ENCODE measurements around the gene NXF3. TPM values are rescaled to one million over a fixed set of nuclear protein-coding genes. Genes with fewer than 3 reads are reported as not detected.
"Not testable (repeated sequence)": the region's sequence is repeated elsewhere in the genome, so short reads cannot be mapped to it uniquely, and the experiment has no call there.

Gene NXF3
- total RNA-seq, 1 experiment from 2014 or later: not detected

GRCh38 chrX:103066606-103067005 lies 26.3 kb downstream of the NXF3 start:
- Histone ChIP-seq H3K4me1 (ENCODE audit: low read length) (no peaks in the 10 kb centered on the region), H3K4me3 (ENCODE audit: low read length) (no peak overlapping the region), H2AFZ (ENCODE audit: low read length) (no peak overlapping the region)

GRCh38 chrX:103063918-103064434 lies 29.0 kb downstream of the NXF3 start, which contains the start of gene BEX1:
BEX1 (minus strand) TSS chrX:103064171; CDS start chrX:103063274, 897 bp downstream.
- H2AFZ ChIP-seq (ENCODE audit: low read length): no peak within 1 kb of the TSS
- no peaks in the 10 kb centered on the region for H3K9me3 ChIP-seq (ENCODE audit: low read length)
- H3K9me2 ChIP-seq (replicated peaks; ENCODE audit: insufficient read depth, low read length): no peaks in the 10 kb centered on the region
- no peak within 1 kb of the TSS for H3K27ac ChIP-seq (ENCODE audit: low read length)
- no peaks in the 10 kb centered on the region for H3K36me3 ChIP-seq (ENCODE audit: insufficient read depth, low read length)
- no peaks in the 10 kb centered on the region for H3K79me2 ChIP-seq (ENCODE audit: low read length)
- H3K4me1 ChIP-seq (ENCODE audit: low read length): no peaks in the 10 kb centered on the region
- no peak for DNase-seq
- H3K9ac ChIP-seq (ENCODE audit: low read length): no peak within 1 kb of the TSS
- H3K27me3 ChIP-seq (ENCODE audit: low read length): no peaks in the 10 kb centered on the region
- H3K4me3 ChIP-seq (ENCODE audit: low read length): no peak within 1 kb of the TSS
- no peaks in the 10 kb centered on the region for H4K20me1 ChIP-seq (ENCODE audit: insufficient read depth, low read depth, low read length)
- H3K4me2 ChIP-seq (ENCODE audit: low read depth, low read length, poor library complexity, severe bottlenecking): no peak within 1 kb of the TSS

More at GRCh38 chrX:103066606-103067005, 26.3 kb downstream of the NXF3 start:
- no peak overlapping the region for H3K27ac ChIP-seq (ENCODE audit: low read length)
- no peak for DNase-seq
- H3K36me3 ChIP-seq (ENCODE audit: insufficient read depth, low read length): no peaks in the 10 kb centered on the region
- H3K79me2 ChIP-seq (ENCODE audit: low read length): no peaks in the 10 kb centered on the region
- H3K27me3 ChIP-seq (ENCODE audit: low read length): no peaks in the 10 kb centered on the region
- no peaks in the 10 kb centered on the region for H3K9me2 ChIP-seq (replicated peaks; ENCODE audit: insufficient read depth, low read length)
- no peak overlapping the region for H3K9ac ChIP-seq (ENCODE audit: low read length)
- H3K9me3 ChIP-seq (ENCODE audit: low read length): no peaks in the 10 kb centered on the region
- no peak overlapping the region for H3K4me2 ChIP-seq (ENCODE audit: low read depth, low read length, poor library complexity, severe bottlenecking)
- H4K20me1 ChIP-seq (ENCODE audit: insufficient read depth, low read depth, low read length): no peaks in the 10 kb centered on the region

- Histone ChIP-seq H3K4me2 (ENCODE audit: low read depth, low read length, poor library complexity, severe bottlenecking) (no peak overlapping the region), H3K36me3 (ENCODE audit: insufficient read depth, low read length) (no peaks in the 10 kb centered on the region), H3K9me2 (replicated peaks; ENCODE audit: insufficient read depth, low read length) (no peaks in the 10 kb centered on the region), H3K9me3 (ENCODE audit: low read length) (no peaks in the 10 kb centered on the region), H2AFZ (ENCODE audit: low read length) (no peak overlapping the region), H4K20me1 (ENCODE audit: insufficient read depth, low read depth, low read length) (no peaks in the 10 kb centered on the region), H3K9ac (ENCODE audit: low read length) (no peak overlapping the region), H3K27me3 (ENCODE audit: low read length) (no peaks in the 10 kb centered on the region), H3K4me3 (ENCODE audit: low read length) (no peak overlapping the region), H3K4me1 (ENCODE audit: low read length) (no peaks in the 10 kb centered on the region), H3K27ac (ENCODE audit: low read length) (no peak overlapping the region), H3K79me2 (ENCODE audit: low read length) (no peaks in the 10 kb centered on the region)
- no peak for DNase-seq
Observed at GRCh38 chrX:103063191-103063845, 29.6 kb downstream of the NXF3 start.

GRCh38 chrX:103061486-103061885 lies 31.5 kb downstream of the NXF3 start:
- no peak overlapping the region for H2AFZ ChIP-seq (ENCODE audit: low read length)
- no peaks in the 10 kb centered on the region for H3K27me3 ChIP-seq (ENCODE audit: low read length)
- no peaks in the 10 kb centered on the region for H3K36me3 ChIP-seq (ENCODE audit: insufficient read depth, low read length)
- H3K9me2 ChIP-seq (replicated peaks; ENCODE audit: insufficient read depth, low read length): no peaks in the 10 kb centered on the region
- H3K27ac ChIP-seq (ENCODE audit: low read length): no peak overlapping the region
- H3K9ac ChIP-seq (ENCODE audit: low read length): no peak overlapping the region
- no peak overlapping the region for H3K4me2 ChIP-seq (ENCODE audit: low read depth, low read length, poor library complexity, severe bottlenecking)
- no peak overlapping the region for H3K4me3 ChIP-seq (ENCODE audit: low read length)
- no peak for DNase-seq
- no peaks in the 10 kb centered on the region for H3K79me2 ChIP-seq (ENCODE audit: low read length)
- H4K20me1 ChIP-seq (ENCODE audit: insufficient read depth, low read depth, low read length): no peaks in the 10 kb centered on the region
- H3K9me3 ChIP-seq (ENCODE audit: low read length): no peaks in the 10 kb centered on the region
- no peaks in the 10 kb centered on the region for H3K4me1 ChIP-seq (ENCODE audit: low read length)

- Histone ChIP-seq H3K9me3 (ENCODE audit: low read length) (no peaks in the 10 kb centered on the region), H3K9me2 (replicated peaks; ENCODE audit: insufficient read depth, low read length) (no peaks in the 10 kb centered on the region), H3K4me2 (ENCODE audit: low read depth, low read length, poor library complexity, severe bottlenecking) (no peak overlapping the region), H3K4me1 (ENCODE audit: low read length) (no peaks in the 10 kb centered on the region), H3K9ac (ENCODE audit: low read length) (no peak overlapping the region), H3K27ac (ENCODE audit: low read length) (no peak overlapping the region), H3K27me3 (ENCODE audit: low read length) (no peaks in the 10 kb centered on the region), H2AFZ (ENCODE audit: low read length) (no peak overlapping the region), H3K4me3 (ENCODE audit: low read length) (no peak overlapping the region), H3K79me2 (ENCODE audit: low read length) (no peaks in the 10 kb centered on the region), H3K36me3 (ENCODE audit: insufficient read depth, low read length) (no peaks in the 10 kb centered on the region), H4K20me1 (ENCODE audit: insufficient read depth, low read depth, low read length) (no peaks in the 10 kb centered on the region)
- no peak for DNase-seq
Observed at GRCh38 chrX:103056902-103057301, 36.0 kb downstream of the NXF3 start.

- Histone ChIP-seq H3K79me2 (ENCODE audit: low read length) (no peaks in the 10 kb centered on the region), H3K4me2 (ENCODE audit: low read depth, low read length, poor library complexity, severe bottlenecking) (no peak overlapping the region), H3K4me1 (ENCODE audit: low read length) (no peaks in the 10 kb centered on the region), H4K20me1 (ENCODE audit: insufficient read depth, low read depth, low read length) (no peaks in the 10 kb centered on the region), H2AFZ (ENCODE audit: low read length) (no peak overlapping the region), H3K9ac (ENCODE audit: low read length) (no peak overlapping the region), H3K36me3 (ENCODE audit: insufficient read depth, low read length) (no peaks in the 10 kb centered on the region), H3K4me3 (ENCODE audit: low read length) (no peak overlapping the region), H3K9me3 (ENCODE audit: low read length) (no peaks in the 10 kb centered on the region), H3K27me3 (ENCODE audit: low read length) (no peaks in the 10 kb centered on the region), H3K27ac (ENCODE audit: low read length) (no peak overlapping the region), H3K9me2 (replicated peaks; ENCODE audit: insufficient read depth, low read length) (no peaks in the 10 kb centered on the region)
- no peak for DNase-seq
Observed at GRCh38 chrX:103052625-103053024, 40.3 kb downstream of the NXF3 start.

GRCh38 chrX:103051260-103051789 lies 41.6 kb downstream of the NXF3 start:
- Histone ChIP-seq H3K4me3 (ENCODE audit: low read length) (no peak overlapping the region), H3K9me2 (replicated peaks; ENCODE audit: insufficient read depth, low read length) (no peaks in the 10 kb centered on the region), H4K20me1 (ENCODE audit: insufficient read depth, low read depth, low read length) (no peaks in the 10 kb centered on the region), H3K27ac (ENCODE audit: low read length) (no peak overlapping the region), H3K36me3 (ENCODE audit: insufficient read depth, low read length) (no peaks in the 10 kb centered on the region), H3K27me3 (ENCODE audit: low read length) (no peaks in the 10 kb centered on the region), H3K79me2 (ENCODE audit: low read length) (no peaks in the 10 kb centered on the region), H3K9ac (ENCODE audit: low read length) (no peak overlapping the region), H3K9me3 (ENCODE audit: low read length) (no peaks in the 10 kb centered on the region), H2AFZ (ENCODE audit: low read length) (no peak overlapping the region), H3K4me2 (ENCODE audit: low read depth, low read length, poor library complexity, severe bottlenecking) (no peak overlapping the region), H3K4me1 (ENCODE audit: low read length) (no peaks in the 10 kb centered on the region)
- DNase-seq: no peak

GRCh38 chrX:103033371-103033770 lies 59.6 kb downstream of the NXF3 start:
- DNase-seq; H2AFZ ChIP-seq (ENCODE audit: low read length); H3K27me3 ChIP-seq (ENCODE audit: low read length); H3K36me3 ChIP-seq (ENCODE audit: insufficient read depth, low read length); H3K9ac ChIP-seq (ENCODE audit: low read length); H3K9me3 ChIP-seq (ENCODE audit: low read length); H3K27ac ChIP-seq (ENCODE audit: low read length); H3K9me2 ChIP-seq (replicated peaks; ENCODE audit: insufficient read depth, low read length); H3K4me3 ChIP-seq (ENCODE audit: low read length); H3K4me1 ChIP-seq (ENCODE audit: low read length); H3K4me2 ChIP-seq (ENCODE audit: low read depth, low read length, poor library complexity, severe bottlenecking); H4K20me1 ChIP-seq (ENCODE audit: insufficient read depth, low read depth, low read length); H3K79me2 ChIP-seq (ENCODE audit: low read length): not testable (repeated sequence)

All from Karpas-422 (cell line).